ENCODE measurements around the gene SARNP. TPM values are rescaled to one million over a fixed set of nuclear protein-coding genes. Genes with fewer than 3 reads are reported as not detected.

The SARNP gene
- total and polyA plus RNA-seq, 9 of the 15 experiments (the other 6 are each of a cell fraction or from before 2014, with no cell fraction given) = 70.1 to 400 (median 198) TPM

DNA sequence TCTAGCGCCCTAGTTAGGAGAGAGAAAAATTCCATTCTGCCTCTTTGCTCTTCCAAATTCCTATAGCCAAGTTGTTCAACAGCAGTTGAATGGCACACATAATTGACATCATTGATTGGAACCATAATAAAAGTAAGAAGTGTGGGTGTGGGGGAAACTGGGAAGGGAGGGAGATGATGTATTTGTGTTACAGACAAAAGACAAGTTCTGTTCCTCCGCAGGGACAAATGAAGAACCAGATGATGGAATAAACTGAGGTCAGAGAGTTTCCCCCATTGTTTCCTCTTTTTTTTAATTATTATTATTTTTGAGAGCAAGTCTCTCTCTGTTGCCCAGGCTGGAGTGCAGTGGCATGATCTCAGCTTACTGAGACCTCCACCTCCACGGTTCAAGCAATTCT lies 39.7 kb downstream of the SARNP start (continued):
- TF ChIP-seq, protein P1, sequence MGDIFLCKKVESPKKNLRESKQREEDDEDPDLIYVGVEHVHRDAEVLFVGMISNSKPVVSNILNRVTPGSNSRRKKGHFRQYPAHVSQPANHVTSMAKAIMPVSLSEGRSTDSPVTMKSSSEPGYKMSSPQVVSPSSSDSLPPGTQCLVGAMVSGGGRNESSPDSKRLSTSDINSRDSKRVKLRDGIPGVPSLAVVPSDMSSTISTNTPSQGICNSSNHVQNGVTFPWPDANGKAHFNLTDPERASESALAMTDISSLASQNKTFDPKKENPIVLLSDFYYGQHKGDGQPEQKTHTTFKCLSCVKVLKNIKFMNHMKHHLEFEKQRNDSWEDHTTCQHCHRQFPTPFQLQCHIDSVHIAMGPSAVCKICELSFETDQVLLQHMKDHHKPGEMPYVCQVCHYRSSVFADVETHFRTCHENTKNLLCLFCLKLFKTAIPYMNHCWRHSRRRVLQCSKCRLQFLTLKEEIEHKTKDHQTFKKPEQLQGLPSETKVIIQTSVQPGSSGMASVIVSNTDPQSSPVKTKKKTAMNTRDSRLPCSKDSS (IDR thresholded peaks at IDR 0.05; ENCODE audit: low read depth, partially characterized antibody) = no peak
- TF ChIP-seq ZNF780A (CRISPR knock-in tag; IDR thresholded peaks at IDR 0.05) (no peak), HNRNPL (IDR thresholded peaks at IDR 0.05; ENCODE audit: low read depth, low read length) (no peak), ZNF224 (CRISPR knock-in tag; IDR thresholded peaks at IDR 0.05) (no peak), NELFE (IDR thresholded peaks at IDR 0.05; ENCODE audit: insufficient read depth, insufficient read length) (no peak), COPS2 (conservative IDR thresholded peaks at IDR 0.05) (no peak)

DNA sequence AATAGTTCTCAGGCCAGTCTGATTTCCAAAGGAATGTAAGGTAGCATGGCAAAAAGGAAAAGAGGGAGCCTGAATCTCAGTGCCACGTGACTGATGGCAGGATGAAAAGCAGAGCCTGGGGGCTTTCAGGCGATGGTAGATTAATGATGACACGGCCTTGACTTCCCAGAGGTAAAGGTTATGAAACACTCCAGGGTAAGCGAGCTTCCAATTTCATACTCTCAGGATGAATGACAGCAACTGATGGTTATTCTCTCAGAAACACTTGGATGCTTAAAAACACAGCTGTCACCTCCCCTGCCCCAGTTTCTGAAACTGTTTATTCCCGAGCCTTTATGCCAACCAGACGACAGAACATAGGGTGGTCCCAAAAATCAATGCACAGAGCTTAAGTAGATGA lies 45.8 kb downstream of the SARNP start:
- no peaks in the 10 kb centered on the region for H4K20me1 ChIP-seq (replicated peaks; ENCODE audit: control insufficient read depth, insufficient read depth, low read length)
- TF ChIP-seq NR2C1 (IDR thresholded peaks at IDR 0.05) = no peak
- no peak for TF ChIP-seq NR2C1 (tag; IDR thresholded peaks at IDR 0.05)
- no peak for TF ChIP-seq IFI16 (CRISPR knock-in tag; IDR thresholded peaks at IDR 0.05)
- no peak for TF ChIP-seq TGIF2 (CRISPR knock-in tag; IDR thresholded peaks at IDR 0.05)
- TF ChIP-seq, protein P2, sequence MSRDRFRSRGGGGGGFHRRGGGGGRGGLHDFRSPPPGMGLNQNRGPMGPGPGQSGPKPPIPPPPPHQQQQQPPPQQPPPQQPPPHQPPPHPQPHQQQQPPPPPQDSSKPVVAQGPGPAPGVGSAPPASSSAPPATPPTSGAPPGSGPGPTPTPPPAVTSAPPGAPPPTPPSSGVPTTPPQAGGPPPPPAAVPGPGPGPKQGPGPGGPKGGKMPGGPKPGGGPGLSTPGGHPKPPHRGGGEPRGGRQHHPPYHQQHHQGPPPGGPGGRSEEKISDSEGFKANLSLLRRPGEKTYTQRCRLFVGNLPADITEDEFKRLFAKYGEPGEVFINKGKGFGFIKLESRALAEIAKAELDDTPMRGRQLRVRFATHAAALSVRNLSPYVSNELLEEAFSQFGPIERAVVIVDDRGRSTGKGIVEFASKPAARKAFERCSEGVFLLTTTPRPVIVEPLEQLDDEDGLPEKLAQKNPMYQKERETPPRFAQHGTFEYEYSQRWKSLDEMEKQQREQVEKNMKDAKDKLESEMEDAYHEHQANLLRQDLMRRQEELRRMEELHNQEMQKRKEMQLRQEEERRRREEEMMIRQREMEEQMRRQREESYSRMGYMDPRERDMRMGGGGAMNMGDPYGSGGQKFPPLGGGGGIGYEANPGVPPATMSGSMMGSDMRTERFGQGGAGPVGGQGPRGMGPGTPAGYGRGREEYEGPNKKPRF (IDR thresholded peaks at IDR 0.05; ENCODE audit: low read depth, low read length) = no peak
- POLR2A ChIA-PET = interaction anchor here (0.7 to 1.8 kb wide), 6 partner anchors 9 to 156 kb away, joined by 3 to 8 read pairs (median 5); partner anchors contain the start of gene PYM1
- 91% methylated on average over 6 of the region's 6 CpGs for WGBS (ENCODE audit: insufficient coverage, low coverage, missing lambda C conversion rate)
- H3K79me2 ChIP-seq (ENCODE audit: control insufficient read depth, insufficient read depth, low read length) = peaks cover 16% of the 10 kb centered on the region
- no peak overlapping the region for H3K27ac ChIP-seq (ENCODE audit: extremely low read depth, low read depth, low read length)
- intact Hi-C loops (cut with micrococcal nuclease) (no loop called here), in situ Hi-C loops (cut with MboI) (no loop called here)
- peaks cover 4% of the 10 kb centered on the region for H3K9me1 ChIP-seq (ENCODE audit: control insufficient read depth, insufficient read depth, low read length)
- no peaks in the 10 kb centered on the region for H3K27me3 ChIP-seq (ENCODE audit: control insufficient read depth in 2 of 2, insufficient read depth in 2 of 2, low read length in 2 of 2)
- no peak overlapping the region for H3K4me2 ChIP-seq (ENCODE audit: insufficient read depth, low read length)
- peaks cover 68% of the 10 kb centered on the region for H3K36me3 ChIP-seq (ENCODE audit: control insufficient read depth, insufficient read depth, low read length)
- DNase-seq (ENCODE audit: extremely low read depth in 1 of 4, low spot score in 3 of 4) (no peak), ATAC-seq (no peak), FAIRE-seq (no peak)
- H3K4me3 ChIP-seq = no peak overlapping the region
- CTCF ChIA-PET (ENCODE audit: low intra/inter-chr PET ratio) = no interaction called here
- H3K9ac ChIP-seq (ENCODE audit: insufficient read depth in 1 of 2, low read depth in 2 of 2, low read length in 2 of 2) = no peak overlapping the region
- no peaks in the 10 kb centered on the region for H3K4me1 ChIP-seq (replicated peaks in 1 of 2; ENCODE audit: control insufficient read depth in 2 of 2, insufficient read depth in 2 of 2, low read length in 2 of 2)
- no peaks in the 10 kb centered on the region for H3K9me3 ChIP-seq (replicated peaks; ENCODE audit: control insufficient read depth, insufficient read depth, low read depth, low read length)
- H2AFZ ChIP-seq (ENCODE audit: low read depth, low read length) = no peak overlapping the region
- no TSS peak for BruUV-seq (replicated peaks)

Data from K562 (cell line).